Posterior vena cava (tissue), 2 donors: ENCODE measurements around the gene TMEM245. TPM values are rescaled to one million over a fixed set of nuclear protein-coding genes. Genes with fewer than 3 reads are reported as not detected.
"Not testable (repeated sequence)": the region's sequence is repeated elsewhere in the genome, so short reads cannot be mapped to it uniquely, and the experiment has no call there.

Experiments used
- DNase-seq: peaks from one replicate; pipeline ENCODE4 v3.0.0-alpha.2; 2020; ENCODE audit warnings: low spot score
- intact Hi-C, 2 donors: fragments of 100-400 bp; cut with DNase I; formaldehyde crosslinking; loops; one replicate each; pipeline versions ENCODE4 v1.14.1 to v1.14.2; 2022 to 2023
- total RNA-seq, 2 donors: library from RNA; stranded (reverse); fragmentation: NEBNext Ultra II Directional; extraction: Animal tissue kit (Norgen Biotek cat#: 25700); gene quantifications; one replicate each; pipeline ENCODE4 v1.2.1, GENCODE V29; 2021
- donor health status: DM: yes; HTN: yes; CAD: no.
- donor health status: DM: yes; HTN: yes; CAD: no.

The TMEM245 gene
- total RNA-seq, 2 donors from 2014 or later, result 44.9 to 52.3 TPM

DNA sequence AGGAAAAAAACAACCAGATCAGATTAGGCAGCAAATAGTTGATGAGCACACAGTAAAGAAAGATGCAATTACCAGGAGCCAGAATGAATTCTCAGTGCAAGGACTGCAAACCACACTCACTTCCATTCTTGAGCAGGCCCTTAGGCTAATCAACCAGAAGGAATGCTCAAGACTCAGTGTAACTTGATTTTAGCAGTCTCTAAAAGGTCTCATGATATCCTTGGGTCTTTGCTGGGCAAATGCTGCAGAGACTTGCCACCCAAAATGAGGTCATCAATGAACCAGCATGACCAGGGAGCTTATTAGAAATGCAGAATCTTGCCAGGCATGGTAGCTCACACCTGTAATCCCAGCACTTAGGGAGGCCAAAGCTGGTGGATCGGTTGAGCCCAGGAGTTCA, 20.1 kb upstream of the TMEM245 start:
- intact Hi-C loops, result no loop called here
- no peak for DNase-seq

DNA sequence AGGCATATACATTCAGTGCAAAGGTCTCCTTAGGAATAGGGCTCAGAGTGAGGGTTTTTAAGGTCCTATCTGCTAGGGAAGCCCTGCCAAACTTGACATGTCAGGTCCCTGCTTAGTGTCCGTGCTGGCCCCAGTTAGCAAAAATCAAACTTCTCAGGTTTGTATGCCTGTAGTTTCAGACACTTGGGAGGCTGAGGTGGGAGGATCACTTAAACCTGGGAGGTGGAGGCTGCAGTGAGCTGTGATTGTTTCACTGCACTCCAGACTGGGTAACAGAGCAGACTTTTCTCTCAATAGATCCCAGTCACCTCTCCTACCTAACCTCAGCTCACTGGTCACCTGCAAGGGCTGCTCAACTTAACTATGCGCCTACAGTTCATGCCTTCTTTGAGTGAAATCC, 18.7 kb upstream of the TMEM245 start:
- no peak for DNase-seq
- intact Hi-C loops, result no loop called here

- intact Hi-C loops, result no loop called here
- no peak for DNase-seq
These were observed 14.4 kb upstream of the TMEM245 start for GRCh38 chr9:109134167-109134578.

- no peak for DNase-seq
- intact Hi-C loops, result no loop called here
These were observed 13.8 kb upstream of the TMEM245 start for GRCh38 chr9:109133533-109133932.

- DNase-seq, result no peak
- intact Hi-C loops, result no loop called here
These were observed 12.8 kb upstream of the TMEM245 start for GRCh38 chr9:109132567-109133021.

DNA sequence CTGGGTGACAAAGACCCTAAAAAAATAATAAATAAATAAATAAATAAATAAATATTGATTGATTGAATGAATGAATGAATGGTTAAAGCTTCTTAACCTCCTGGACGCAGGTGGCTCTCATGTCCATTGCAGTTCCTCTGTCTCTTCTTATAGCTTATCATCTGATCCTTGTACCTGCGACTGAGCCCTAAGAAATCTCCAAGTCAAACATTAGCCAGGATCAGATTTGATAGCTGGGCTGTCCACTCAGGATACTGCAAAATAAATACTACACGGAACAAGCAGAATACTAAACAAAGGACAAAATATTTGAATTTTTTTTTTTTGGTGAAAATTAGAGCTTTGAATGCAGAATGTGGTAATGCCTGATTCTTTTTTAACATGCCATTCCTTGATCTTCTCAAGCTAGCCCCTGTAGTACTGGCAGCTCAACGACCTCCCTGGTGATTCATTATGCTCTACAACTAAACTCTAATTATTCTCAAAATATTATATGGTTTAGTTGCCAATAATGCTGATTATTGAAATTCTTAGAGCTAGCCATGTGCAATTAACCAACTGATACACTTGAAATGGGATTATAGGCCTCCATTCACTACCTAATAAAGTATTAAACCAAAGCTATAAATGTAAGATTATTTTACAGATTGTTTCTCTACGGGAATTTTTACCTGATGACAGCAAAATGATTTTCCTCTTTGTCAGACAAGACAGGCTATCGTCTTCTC, 9.9 kb upstream of the TMEM245 start:
- intact Hi-C loops, result no loop called here

DNA sequence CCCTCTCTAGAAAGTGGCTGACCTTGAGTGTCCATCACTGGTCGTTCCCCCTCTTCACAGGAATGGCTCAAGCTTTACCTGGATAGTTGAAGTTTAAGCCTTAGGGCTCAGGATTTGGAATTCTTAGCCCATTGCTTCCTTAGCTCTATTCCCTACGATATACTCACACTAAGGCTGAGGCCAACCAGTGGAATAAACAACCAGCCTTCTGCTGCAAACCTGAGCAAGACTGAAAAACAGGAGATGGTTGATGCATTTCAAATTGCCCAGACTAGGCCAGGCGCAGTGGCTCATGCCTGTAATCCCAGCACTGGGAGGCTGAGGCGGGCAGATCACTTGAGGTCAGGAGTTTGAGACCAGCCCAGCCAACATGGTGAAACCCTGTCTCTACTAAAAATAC, 6.9 kb upstream of the TMEM245 start:
- intact Hi-C loops, DNase-seq: not testable (repeated sequence)

More for the DNA sequence above, 9.9 kb upstream of the TMEM245 start:
- DNase-seq, result no peak

DNA sequence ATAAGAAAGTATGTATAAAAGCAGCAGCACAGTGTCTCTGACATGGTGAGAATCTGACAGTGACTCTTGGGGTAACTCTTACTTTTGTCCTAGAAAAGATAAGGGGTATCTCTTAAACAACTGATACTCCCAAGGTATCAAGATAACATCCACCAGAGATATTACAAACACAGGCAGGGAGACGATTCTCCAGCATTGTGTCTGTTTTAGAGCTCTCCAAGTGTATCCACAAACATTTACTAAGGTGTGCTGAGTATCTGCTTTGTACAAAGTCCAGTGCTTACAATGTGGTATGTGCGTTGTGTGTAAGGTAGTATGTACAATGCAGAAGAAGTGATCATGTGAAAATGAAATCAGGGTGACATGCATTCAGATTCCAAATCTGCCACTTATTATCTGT, 4.4 kb upstream of the TMEM245 start:
- intact Hi-C loops, result no loop called here
- DNase-seq, result no peak

DNA sequence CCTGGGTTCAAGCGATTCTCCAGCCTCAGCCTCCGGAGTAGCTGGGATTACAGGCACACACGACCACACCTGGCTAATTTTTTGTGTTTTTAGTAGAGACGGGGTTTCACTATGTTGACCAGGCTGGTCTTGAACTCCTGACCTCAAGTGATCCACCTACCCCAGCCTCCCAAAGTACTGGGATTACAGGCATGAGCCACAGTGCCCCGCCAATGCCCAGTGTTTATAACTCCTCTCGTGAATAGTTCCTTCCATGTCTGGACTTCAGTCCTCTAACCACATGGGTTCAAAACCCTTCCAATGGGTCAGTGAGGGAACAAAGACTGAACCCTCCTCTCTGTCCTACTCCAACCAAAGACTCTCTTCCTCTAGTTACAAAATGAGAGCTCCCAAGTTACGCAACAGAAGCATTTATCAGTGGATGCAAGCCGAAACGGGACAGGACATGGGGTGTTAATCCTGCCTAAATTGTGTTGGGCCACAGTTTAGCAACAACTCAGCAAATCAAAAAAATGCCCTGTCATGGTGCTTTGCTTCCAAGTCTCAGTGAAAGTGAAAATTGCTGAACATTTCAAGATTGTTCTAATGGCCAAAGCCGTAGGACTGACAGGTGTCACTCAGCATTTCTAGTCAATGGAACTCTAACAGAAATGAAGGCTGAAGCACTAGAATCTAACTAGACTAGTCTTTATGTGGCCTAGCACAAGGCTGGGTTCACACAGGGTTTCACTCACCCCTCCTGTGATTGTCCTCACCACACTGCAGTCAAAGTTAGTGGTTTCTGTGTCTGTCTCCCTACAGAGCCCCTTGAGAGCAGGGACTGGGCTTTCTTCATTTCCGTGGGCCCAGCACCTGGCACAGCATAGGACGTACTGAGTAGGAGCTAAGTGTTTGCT, 3.2 kb upstream of the TMEM245 start:
- no peak for DNase-seq
- intact Hi-C loops, result no loop called here

GRCh38 chr9:109121232-109121796, 1.6 kb upstream of the TMEM245 start:
- no peak for DNase-seq
- intact Hi-C loops, result no loop called here

DNA sequence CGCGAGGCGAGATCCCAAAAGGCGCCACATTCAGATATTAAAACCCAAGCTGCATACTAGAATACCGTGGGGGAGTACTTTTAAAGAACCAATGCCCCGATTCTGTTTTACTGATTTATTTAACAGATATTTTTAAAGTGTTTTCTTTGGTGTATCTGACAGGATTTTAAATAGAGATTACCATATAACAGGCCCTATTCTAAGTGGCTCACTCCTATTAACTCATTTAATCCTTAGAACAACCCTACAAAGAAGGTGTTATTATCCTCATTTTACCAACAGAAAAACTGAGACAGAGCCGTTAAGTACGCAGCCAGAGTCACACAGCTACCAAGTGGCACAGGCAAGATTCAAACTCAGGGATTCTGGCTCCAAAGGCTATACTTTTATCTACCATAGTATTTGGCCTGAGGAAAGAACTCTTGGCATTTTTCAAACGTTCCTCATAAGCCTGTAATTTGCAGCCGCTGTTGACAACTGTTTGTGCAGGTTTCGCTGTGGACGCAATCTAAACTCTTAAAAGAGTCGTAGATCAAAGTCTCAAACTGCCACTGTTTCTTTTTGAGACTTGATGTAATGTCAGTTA, 550 bp upstream of the TMEM245 start:
- intact Hi-C loops, result no loop called here
- DNase-seq, result no peak

DNA sequence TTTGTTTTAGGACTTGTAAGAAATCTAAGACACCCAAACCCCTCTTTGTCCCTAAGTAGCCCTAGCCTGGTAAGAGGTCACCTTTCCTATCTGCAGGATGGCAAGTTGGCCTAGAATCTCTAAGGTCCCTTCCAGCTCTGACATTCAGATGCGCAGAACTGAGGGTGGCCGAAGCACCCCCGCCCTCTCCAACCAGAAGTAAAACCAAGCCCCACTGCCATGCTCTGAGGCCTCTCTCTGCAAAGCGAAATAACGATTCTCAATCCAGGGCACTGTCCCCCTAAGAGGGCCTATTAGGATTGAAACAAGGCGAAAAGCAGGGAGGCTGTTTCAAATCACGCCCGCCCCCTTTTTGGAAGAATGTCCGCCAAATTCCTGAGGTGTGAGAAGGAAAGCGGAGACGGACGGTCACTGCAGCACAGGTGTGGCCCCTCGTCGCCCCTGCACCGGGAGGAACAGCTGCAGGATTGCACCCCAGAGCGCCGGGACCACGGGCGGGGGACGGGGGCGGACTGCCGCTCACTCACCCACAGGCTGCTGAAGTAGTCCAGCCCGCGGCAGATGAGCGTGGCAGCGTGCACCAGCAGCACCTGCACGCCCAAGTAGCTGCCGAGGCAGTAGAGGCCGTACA, 824 bp downstream of the TMEM245 start:
- intact Hi-C loops, result loop anchor here in 1 of 2 donors (2.0 kb wide), 1 partner anchor 90 kb away; no protein-coding TSS in a partner anchor
- DNase-seq, result no peak

- intact Hi-C loops, result loop anchor here in 1 of 2 donors (2.0 kb wide), 1 partner anchor 89 kb away; no protein-coding TSS in a partner anchor
- no peak for DNase-seq
These were observed 1.6 kb downstream of the TMEM245 start for GRCh38 chr9:109117856-109118807.

GRCh38 chr9:109115931-109116526, 3.7 kb downstream of the TMEM245 start:
- DNase-seq, result no peak
- intact Hi-C loops, result no loop called here

- intact Hi-C loops, result no loop called here
- no peak for DNase-seq
These were observed 5.1 kb downstream of the TMEM245 start for GRCh38 chr9:109114670-109115069.

DNA sequence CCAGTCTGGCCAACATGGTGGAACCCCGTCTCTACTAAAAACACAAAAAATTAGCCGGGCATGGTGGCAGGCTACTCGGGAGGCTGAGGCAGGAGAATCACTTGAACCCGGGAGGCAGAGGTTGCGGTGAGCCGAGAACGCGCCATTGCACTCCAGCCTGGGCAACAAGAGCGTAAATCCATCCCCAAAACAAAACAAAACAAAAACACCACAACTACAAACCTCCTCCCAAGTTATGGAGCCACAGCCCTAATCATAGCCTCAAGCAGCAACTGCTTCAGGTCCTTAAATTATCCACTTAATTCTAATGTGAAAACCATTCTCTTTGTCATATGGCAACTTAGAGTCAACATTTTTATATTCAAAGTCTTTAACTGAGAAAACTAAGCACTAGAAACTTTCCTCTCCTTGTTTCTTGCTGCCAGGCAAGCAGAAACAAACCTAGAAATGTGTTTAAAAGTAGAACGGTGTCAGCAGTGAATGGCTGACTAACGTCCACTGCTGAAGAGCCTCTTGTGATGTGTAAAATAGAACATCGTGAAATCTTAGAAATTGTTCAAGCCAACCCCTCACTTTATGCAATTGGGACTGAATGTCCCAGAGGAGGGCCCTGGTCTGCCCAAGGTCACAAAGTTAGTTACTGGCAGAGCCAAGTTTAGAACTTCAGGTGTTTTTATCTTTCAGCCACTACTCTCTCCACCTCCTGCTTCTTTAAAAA, 5.7 kb downstream of the TMEM245 start:
- intact Hi-C loops, result no loop called here
- DNase-seq, result no peak

DNA sequence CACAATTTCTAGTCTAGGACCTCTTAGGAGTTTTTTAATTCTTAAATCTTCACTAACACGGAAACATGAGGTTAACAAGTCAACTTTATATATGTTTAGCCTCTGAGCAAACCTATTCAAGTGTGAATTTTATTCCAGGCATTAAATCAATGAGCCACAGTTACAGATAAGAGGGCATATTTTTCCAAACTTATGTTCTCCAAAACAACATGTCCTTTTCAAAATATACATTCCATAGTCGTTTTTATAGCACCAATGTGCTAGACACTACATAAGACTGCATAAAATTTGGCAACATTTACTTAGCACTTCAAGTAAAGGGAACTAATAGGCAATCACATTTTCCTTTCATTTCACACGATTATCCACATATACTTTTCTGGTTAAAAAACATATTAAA, 6.5 kb downstream of the TMEM245 start:
- DNase-seq, result no peak
- intact Hi-C loops, result no loop called here
